ENCODE data around the gene KAT2B.

The KAT2B gene

DNA sequence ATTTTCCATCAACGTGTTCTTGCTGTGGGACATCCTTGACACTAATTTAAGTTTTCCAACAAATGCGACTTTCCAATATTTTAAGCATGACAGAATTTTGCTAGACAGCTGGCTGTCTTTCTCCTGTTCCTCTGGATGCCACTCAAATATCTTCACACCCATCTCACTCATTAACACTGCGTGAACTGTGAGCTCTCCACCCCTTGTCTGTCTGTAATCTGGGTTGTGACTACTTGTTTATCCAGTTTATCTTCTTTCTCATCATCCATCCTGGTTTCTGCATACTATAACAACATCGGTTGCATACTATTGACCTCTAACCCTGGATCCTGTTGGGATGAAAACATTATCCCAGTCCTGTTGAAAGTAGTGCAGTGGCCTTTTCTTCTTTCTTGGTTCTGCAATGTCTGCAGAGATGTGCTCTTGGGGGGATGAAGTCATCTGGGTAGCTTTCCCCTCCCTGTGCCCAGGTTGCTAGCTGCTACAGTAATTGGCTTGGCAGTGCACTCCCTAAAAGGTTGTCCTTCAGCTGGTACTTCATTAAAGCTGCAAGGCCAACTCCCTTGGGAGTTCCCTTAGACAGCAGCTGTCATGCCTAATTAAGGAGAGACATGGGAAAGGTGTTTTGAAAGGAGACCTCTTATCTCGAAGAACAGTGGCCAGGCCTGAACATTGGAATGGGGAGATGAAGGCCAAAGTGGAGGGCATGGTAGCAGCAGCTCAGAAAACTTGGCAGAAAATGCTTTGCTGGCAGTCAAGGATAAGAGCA is 24.7 kb downstream of the KAT2B start:
- no peak overlapping the region for H3K4me3 ChIP-seq (ENCODE audit: low read depth, low read length)

DNA sequence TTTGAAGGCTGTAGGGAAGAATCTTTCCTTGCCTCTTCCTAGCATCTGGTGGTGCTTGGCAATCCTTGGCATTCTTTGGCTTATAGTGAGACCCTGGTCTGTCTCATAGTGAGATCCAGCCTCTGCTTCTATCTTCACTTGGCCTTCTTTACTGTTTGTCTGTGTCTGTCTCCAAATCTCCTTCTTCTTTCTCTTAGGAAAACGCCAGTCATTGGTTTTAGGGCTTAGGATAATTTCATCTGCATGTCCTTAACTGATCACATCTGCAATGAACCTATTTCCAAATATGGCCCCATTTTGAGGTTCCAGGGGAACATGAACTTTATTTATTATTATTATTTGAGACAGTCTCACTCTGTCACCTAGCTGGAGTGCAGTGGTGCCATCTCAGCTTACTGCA is 25.8 kb downstream of the KAT2B start:
- no peak overlapping the region for H3K4me3 ChIP-seq (ENCODE audit: low read depth, low read length)

DNA sequence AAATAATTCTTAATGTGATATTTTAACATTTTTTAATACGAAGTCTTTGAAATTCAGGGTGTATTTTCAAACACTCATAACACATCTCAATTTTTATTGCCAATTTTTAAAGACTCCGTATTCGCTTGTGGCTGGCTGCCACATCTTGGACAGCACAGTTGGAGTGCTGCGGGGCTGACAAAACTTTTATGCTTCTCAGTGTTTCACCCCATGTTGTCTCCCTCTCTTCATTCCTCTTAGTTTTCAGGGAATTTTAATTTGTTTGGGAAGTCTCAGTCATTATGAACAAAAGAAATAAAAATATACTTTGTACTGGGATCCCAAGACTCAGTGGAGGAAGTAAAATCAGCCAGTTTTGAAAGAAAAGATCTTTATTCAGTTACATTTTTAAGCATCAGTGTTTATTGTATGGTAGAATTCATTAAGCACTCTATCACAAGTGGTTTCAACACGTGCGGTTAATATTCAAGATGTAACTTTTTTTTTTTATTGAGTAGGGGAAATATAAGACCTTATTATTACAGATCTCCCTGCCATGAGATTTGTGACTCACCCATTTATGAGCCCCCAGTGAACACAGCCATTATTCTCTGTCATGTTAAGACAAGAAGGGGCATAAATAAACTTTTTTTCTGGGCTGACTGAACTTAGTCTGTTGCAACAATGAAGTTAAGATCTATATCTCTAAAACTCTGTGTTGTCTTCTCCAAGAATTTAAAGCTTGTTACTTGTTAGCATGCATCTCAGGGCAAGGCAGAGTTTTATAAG is 26.8 kb downstream of the KAT2B start:
- no peak overlapping the region for H3K4me3 ChIP-seq (ENCODE audit: low read depth, low read length)

DNA sequence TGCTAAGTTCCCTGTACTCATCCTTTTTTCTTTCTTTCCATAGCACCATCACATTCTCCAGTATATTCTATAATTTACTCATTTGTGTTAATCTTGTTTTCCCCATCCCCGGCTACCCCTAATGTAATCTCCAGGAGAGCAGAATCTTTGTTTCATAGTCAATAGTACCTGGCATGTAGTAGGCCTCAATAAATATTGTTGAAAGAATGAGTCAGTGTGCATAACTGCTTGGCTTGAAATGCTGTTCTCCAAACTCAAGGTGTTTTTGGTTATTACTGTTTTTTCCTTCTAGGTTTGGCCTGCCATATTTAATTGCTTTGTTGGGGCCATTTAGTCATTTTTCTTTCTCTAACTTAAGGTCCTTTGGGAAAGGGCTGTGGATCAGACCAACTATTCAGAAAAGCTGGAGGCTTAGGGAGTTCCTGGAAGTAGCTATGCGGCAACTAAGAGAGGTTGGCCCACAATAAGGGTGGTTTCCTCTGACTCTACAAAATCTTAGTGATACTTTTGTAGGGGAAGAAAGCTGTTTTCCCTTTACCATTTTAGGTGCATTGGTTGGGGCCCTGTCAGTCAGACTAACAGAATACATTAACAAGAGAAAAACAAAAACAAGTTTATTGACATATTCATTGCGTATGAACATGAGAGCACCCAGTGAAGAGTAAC is 28.4 kb downstream of the KAT2B start:
- no peak overlapping the region for H3K4me3 ChIP-seq (ENCODE audit: low read depth, low read length)

DNA sequence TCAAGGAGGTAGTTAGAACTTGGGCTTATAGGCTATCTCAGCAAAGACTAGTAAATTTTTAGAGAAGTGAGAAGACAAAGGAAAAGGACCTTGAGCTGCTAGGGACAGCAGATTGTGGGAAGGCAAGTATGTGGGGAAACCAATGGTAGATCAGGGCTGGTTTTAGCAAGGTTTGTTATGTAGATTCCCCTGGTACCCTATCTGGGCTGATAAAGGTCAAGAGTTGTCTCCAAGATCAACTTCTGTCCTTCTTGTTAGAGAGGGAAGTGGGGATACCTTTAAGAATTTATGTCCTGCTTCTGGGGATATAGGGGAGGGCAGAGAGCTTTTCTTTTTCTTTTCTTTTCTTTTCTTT is 28.9 kb downstream of the KAT2B start:
- no peak overlapping the region for H3K4me3 ChIP-seq (ENCODE audit: low read depth, low read length)

DNA sequence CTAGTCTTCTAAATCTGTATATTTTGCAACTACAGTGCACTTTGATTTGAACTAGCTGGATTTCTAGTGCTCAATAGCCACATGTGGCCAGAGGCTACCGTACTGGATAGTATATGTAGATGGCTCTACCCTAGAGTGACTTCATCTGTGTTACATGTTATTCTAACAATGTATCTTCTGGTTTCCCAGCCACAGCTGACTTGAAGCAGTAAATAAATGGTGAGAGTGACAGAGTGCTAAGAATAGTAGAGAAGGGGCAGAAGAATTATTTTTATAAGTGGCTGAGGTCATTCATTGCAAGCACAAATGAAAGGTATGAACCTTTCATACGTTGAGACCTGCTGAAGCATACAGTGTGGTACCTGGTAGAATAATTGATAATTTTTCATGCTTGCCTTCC is 30.9 kb downstream of the KAT2B start:
- H3K4me3 ChIP-seq (ENCODE audit: low read depth, low read length): no peak overlapping the region

DNA sequence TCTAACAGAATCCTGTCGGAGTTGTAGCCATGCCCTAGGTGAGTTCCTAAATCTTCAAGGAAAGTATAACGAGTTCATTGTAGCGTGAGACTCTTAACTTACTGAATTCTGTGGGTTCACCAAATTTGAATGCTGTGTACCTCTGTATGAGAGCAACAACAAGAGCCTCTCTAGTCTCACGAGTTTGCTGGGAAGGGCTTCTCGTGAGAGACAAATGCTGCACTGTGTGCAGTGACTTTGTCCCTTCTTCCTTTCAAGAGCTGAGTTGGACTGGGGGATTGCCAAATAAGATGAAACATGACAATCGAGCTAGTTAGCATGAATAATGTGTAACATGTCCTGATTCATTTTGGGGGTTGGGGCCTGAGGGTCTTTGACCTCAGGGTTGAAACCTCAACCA is 32.2 kb downstream of the KAT2B start:
- no peak overlapping the region for H3K4me3 ChIP-seq (ENCODE audit: low read depth, low read length)

DNA sequence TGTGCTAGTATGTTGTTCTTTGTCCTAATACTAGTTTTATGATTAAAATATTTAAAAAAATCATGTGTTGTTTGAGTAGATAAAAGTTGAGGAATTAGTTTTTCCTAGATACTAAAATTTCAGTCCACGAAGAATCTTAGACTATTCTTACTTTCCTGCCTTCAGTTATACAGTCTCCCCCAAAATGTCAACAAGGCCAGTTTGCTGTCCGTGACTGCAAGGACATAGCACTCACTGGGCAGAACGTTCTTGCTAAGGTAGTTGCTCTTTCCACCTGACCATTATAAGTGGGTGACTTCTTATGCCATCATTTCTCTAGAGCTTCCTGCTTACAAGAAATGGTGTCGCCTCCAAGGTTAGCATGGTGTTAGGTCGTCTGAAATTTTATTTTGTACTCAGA is 32.8 kb downstream of the KAT2B start:
- H3K4me3 ChIP-seq (ENCODE audit: low read depth, low read length): no peak overlapping the region

DNA sequence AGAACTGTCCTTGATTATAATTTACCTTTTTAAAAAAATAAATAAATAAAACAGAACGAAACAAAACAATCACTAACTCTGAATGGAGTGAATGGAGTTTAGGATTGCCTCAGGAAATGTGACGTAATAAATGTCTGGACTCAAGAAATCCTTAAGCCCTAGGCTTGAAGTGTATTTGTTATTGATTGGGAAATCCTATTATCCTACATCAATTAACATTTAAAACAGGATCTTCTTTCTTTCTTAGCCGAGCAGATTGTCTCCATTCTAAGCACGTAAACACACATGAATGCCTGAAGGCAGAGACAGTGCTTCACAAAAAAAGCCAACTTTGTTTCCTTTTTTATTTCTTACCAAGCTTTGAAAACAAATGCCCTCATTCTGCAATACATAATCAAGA is 33.4 kb downstream of the KAT2B start:
- H3K4me3 ChIP-seq (ENCODE audit: low read depth, low read length): no peak overlapping the region

DNA sequence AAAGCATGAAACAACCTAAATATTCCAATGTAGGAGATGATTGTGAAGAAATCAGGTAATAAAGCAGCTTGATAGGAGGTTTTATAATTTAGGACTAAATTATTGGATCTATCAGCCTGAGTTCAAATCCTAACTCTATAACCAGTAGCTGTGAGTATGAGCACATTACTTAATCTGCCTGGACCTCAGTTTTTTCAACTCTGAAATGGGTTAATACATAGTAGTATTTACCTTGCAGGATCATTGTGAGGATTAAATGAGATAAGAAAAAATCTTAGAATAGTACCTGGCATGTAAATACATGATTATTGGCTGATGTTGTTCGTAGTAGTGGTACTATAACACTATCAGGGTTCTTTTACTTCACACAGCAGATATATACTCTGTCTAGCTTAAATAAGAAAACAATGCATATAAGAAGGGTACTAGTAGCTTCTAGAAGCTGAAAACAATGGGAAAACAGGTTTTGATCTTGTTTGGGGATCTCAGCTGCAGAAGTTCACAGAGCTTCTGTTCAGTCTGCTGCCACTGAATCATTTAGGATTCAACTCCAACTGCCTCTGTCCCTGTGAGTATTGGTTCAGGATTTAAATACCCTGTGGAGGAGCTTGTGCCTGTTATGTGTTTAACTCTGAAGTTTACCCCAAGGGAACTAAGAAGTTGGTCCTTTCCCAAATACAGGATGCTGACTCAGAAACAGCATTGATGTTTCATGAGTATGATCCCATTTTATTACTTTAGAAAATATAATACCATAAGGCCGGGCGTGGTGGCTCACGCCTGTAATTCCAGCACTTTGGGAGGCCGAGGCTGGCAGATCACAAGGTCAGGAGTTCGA is 34.2 kb downstream of the KAT2B start:
- no peak overlapping the region for H3K4me3 ChIP-seq (ENCODE audit: low read depth, low read length)

DNA sequence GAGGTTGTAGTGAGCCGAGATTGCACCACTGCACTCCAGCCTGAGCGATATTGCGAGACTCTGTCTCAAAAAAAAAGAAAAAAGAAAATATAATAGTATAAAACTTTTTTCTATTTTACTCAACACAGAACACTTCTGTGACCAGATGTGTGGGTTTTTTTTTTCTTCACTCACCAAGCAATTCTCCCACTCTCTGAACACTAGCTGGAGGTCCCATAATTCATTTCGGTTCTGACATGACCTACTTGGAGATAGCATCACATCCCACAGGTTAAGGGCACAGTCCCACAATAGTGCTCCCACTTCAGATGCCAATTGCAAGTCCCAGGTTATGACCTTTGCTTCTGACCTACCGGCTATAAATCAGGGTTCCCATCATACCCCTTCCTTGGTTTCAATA is 35.0 kb downstream of the KAT2B start:
- H3K4me3 ChIP-seq (ENCODE audit: low read depth, low read length): no peak overlapping the region

DNA sequence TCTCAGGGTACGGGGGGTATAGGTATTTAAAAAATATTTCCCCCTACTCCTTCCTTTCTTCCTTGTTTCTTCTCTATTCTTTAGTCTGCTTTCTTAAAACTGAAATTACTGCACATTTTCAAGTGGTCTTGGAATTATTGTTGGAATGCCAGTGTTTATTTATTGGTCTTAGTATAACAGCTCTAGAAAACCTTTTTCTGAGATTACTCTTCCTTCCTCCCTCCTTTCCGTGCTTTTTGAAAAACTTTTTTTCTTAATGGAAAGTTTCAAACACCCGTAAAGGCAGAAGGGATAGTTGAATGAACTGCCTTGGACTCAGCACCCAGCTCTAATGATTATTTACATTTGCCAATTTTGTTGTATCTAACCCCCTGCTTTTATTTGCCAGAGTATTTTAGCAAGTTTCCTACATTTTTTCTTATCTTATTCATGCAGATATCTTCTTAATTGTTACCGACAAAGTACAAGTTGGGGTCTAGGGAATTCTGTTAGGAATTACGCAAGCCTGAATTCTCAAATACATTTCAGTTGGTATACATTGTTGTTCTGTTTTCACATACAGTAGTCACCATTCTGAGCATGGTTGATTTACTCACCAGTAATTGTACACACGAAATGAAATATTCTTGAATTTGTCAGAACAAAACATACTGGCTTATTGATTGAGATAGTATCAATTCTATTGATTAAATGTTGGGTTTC is 36.2 kb downstream of the KAT2B start:
- no peak overlapping the region for H3K4me3 ChIP-seq (ENCODE audit: low read depth, low read length)

DNA sequence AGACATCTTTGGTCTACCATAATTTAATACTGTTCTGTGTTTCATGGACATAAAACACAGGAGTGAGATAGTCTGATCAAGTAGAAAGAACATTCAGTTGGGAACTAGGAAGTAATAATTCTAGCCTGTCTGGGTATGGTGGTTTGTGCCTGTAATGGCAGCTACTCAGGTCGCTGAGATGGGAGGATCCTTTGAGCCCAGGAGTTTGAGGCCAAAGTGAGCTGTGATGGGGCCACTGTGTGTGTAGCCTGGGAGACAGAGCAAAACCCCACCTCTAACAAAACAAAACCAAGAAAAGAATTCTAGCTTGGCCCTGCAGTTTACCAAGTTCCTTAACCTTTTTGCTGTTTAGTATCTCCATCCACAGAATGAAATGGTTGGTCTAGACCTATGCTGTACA is 36.8 kb downstream of the KAT2B start:
- H3K4me3 ChIP-seq (ENCODE audit: low read depth, low read length): no peak overlapping the region

DNA sequence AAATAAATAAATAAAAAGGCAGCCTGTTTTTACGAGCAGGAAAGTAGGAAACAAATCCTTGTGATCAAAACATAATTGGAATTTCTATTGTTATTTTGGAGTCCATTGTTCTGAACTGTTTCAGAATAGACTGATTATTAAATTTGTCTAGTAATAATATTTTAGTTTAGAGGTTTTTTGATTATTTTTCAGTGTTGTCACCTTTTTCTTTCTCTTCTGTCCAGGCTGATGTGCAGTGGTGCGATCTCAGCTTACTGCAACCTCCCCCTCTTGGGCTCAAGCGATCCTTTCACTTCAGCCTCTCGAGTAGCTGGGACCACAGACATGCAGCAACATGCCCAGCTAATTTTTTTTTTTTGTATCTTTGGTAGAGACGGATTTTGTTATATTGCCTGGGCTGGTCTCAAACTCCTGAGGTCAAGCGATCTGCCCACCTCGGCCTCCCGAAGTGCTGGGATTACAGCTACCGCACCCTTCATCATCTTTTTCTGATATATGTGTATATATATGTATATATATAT is 38.0 kb downstream of the KAT2B start:
- no peak overlapping the region for H3K4me3 ChIP-seq (ENCODE audit: low read depth, low read length)

DNA sequence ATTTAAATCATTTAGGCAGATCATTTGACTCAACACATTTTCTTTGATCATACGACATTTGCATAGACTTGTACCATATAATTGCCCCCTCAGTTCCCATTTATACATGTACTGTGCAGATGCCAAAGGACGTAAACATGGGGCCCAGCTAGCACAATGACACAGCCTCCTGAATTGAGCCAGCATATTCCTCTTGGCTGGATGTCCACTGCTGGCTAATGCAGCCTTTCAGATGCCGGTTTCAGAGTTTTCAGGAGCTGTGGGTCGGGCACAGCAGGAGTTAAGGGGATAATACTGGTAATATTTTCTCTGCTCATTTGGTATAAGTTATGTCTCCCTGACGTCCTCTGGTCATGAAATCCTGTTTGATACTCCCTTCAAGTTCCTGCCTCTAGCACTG is 39.4 kb downstream of the KAT2B start:
- H3K4me3 ChIP-seq (ENCODE audit: low read depth, low read length): no peak overlapping the region

DNA sequence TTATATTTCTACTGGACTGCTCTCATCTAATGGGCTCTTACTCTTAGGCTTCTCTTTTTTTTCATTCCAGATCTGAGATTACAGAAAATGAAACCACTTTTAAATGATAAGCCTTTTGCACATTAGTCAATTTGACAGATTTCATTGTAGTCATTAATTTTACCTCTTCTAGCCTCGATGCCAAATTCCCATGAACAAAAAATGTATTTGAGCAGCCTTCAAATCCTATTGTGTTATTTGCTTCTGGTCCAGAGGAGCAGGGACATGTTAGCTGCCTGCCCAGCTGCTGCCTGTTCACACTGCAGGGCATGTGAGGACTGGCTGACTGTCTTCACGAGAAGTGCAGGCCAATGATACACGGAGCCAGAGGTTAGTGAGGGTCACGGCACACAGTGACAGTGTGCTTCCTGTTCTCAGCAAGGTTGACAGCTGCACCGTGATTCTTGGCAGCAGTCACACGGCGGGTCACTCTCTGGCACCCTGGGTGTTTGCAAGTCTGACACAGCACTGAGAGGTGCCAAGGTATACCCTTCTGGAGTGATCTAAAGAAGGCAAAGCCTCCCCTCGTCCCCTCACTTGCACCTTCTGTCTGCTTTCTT is 40.8 kb downstream of the KAT2B start:
- H3K4me3 ChIP-seq (ENCODE audit: low read depth, low read length): no peak overlapping the region

DNA sequence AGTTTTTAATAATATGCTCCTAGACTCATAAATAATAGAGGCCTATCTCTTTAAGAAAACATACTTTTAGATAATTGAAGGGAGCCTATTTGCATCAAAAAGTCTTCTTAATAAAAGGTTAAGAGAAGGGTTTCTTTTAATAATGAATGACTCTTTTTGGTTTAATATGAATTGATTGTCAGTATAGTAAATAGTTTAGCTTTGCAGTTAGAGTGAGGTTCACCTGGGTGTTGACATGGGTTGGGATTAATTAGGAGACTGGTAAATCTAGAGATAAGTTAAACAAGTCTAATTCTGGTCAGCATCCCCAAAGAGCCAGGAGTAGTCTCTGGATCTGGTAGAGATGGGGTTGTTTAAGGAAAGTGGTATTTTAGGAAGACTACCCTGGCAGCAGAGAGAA is 43.0 kb downstream of the KAT2B start:
- no peak overlapping the region for H3K4me3 ChIP-seq (ENCODE audit: low read depth, low read length)

DNA sequence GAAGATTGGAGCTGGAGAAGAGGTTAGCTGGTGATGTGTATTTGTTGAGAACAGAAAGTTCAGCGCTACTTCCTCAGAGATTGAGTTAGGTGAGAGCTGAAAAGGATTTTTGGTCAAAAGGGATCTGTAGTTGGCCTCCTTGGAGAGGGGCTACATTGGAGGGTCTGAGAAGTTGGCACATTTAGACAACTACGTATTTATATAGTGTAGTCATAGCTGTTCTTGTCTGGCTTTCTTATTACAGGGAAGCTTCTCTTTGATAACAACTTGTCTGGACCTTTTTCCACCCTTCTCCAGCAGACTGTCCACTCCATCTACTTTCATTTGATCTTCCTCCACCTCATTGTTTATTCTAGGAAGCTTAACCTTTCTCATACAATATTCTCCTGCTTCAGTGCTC is 43.7 kb downstream of the KAT2B start:
- H3K4me3 ChIP-seq (ENCODE audit: low read depth, low read length): no peak overlapping the region

DNA sequence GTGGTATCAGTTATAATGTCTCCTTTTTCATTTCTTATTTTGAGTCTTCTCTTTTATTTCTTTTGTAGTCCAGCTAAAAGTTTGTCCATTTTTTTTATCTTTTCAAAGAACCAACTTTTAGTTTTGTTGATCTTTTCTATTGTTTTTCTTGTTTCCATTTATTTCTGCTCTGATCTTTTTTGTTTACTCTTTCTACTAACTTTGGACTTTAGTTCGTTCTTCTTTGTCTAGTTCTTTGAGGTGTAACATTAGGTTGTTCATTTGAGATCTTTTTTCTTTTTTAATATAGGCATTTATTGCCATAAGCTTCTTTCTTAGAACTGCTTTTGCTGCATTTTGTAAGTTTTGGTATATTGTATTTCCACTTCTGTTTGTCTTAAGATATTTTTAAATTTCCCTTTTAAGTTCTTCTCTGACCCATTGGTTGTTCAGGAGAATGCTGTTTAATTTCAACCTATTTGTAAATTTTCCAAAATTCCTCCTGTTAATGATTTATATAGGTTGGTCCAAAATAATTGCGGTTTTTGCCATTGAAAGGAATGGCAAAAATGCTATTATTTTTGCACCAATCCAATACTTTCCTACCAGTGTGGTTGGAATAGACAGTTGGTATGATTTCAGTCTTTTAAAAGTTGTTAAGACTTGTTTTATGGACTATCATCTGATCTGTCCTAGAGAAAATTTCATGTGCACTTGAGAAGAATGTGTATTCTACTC is 51.2 kb downstream of the KAT2B start:
- H3K4me3 ChIP-seq (ENCODE audit: low read depth, low read length): no peak overlapping the region

Measured in iPS-11a (cell line).